ENCODE results near the gene CFAP92.

The CFAP92 gene

DNA sequence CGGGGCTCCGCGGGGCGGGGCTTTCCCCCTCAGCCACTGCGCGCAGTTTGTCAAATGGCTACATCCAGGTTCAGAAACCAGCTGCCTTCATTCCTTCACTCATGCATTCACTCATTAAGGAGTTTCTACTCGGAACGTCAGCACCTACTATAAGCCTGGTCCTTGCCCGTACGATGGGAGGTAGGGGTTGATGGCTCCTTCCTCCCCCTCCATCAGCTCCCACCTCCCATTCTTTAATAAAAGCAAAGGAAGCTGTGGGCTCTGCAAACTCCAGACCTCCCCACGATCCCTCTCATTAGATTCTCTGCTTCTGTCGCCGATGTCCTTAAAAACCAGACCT, 267 bp upstream of the CFAP92 start:
- peak overlapping the region; percentile 81 for H3K4me3 Mint-ChIP-seq
- H3K27ac Mint-ChIP-seq: no peak overlapping the region
- peaks cover 3% of the 10 kb centered on the region for H3K36me3 Mint-ChIP-seq
- H3K27me3 Mint-ChIP-seq: no peaks in the 10 kb centered on the region
- H3K4me1 Mint-ChIP-seq (ENCODE audit: low read depth): peaks cover 40% of the 10 kb centered on the region
- no peaks in the 10 kb centered on the region for H3K9me3 Mint-ChIP-seq (ENCODE audit: low read depth)

DNA sequence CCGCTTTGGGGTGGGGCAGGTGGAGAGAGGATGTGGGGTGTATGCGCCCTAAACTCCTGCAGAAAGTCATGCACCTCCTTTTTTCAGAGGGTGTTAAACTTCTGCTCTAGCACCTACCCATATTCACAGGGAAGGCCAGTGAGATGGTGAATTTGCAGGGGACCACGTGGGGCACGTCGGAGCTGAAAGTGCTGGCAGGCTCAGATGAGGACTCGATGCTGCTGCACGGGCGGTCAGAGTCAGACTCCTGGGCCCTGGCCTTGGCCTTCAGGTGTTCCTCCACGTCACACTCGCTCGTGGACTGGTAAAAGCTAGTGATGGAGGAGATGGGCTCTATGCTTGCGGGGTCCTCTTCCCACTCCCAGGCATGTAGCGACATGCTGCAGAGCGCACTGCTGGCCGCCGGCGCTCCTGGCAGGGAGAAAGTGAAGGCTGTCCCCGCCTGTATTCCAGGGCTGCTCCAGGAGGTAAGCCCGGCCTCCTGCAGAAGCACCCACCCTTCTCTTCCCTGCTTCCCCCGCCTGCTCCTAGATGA, 883 bp downstream of the CFAP92 start:
- H3K4me3 Mint-ChIP-seq: peak overlapping the region; percentile 62
- peaks cover 3% of the 10 kb centered on the region for H3K36me3 Mint-ChIP-seq
- H3K4me1 Mint-ChIP-seq (ENCODE audit: low read depth): peaks cover 29% of the 10 kb centered on the region
- no peaks in the 10 kb centered on the region for H3K9me3 Mint-ChIP-seq (ENCODE audit: low read depth)
- H3K27me3 Mint-ChIP-seq: no peaks in the 10 kb centered on the region
- no peak overlapping the region for H3K27ac Mint-ChIP-seq

DNA sequence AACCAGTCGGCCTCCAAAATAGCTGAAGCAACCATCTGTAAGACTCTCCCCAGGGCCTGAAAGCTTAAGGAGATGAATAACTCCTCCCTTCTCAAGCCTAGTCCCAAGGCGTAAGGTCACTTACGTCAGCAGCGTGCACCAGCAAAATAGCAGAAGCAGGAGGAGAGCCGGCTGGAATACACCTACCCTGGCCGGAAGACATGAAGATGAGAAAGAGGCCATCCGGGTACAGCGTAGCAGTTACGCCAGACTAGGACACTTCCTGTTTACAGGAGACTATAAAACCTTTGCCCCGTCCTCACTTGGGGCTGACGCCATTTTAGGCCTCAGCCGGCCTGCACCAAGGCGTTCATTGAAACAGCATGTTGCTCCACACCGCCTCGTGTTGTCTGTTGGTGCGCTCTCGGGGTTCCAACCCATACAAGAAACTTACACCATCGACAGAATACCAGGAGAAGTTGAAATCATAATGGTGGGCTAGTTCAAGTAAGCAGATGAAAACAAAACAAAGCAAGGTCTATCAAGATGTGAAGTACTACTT, 2.5 kb downstream of the CFAP92 start:
- Mint-ChIP-seq H3K27ac (no peak overlapping the region), H3K36me3 (no peaks in the 10 kb centered on the region), H3K27me3 (no peaks in the 10 kb centered on the region), H3K4me3 (no peak overlapping the region), H3K9me3 (ENCODE audit: low read depth) (no peaks in the 10 kb centered on the region), H3K4me1 (ENCODE audit: low read depth) (peaks cover 29% of the 10 kb centered on the region)

DNA sequence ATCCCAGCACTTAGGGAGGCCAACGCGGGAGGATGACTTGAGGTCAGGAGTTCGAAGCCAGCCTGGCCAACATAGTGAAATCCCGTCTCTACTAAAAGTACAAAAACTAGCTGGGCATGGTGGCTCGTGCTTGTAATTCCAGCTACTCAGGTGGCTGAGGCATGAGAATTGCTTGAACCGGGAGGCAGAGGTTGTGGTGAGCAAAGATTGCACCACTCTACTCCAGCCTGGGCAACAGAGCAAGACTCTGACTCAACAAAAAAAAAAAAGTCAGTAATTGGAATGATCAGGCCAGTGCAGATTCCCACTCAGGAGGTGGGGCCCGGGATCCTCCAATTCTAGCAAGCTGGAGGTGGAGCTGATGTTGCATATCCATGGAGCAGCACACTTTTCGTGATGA, 5.6 kb downstream of the CFAP92 start:
- Mint-ChIP-seq H3K9me3 (ENCODE audit: low read depth) (no peaks in the 10 kb centered on the region), H3K27ac (no peak overlapping the region), H3K36me3 (no peaks in the 10 kb centered on the region), H3K4me3 (no peak overlapping the region), H3K4me1 (ENCODE audit: low read depth) (peaks cover 2% of the 10 kb centered on the region), H3K27me3 (no peaks in the 10 kb centered on the region)

DNA sequence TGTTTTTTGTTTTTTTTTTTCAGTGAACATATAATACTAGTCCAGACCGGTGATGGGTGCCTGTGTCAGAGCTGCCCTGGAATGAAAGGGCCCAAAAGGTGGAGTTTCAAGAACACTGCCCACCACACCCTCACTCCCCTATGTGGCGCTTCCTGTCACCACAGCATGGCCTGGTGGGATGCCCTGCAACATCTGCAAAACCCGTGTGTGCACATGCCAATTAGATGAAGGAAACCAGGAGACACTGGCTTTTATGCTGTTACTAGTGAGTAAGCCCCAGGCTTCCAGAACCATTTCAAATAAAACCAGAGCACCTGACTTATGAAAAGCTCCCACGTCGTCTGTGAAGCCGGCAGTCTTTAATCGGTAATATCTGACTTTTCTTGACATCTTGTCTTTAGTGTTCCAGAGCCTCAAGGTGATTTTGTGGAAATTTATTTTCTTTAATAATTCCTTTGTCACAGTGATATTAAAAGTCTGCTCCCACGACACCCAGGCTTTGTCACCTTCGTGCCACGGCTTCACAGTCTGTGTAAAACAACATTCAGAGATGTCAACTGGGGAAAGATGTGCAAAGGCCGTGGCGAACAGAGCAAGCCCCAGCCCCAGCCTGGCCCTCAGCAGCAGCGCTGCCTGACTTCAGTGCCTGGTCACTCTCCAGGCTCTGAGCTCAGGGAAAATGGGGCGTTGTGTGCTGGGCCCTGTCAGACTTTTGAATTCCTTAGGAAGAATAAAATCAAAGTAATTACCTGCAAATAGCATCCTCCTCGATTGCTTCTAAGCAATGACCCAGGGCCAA, 6.4 kb downstream of the CFAP92 start:
- Mint-ChIP-seq H3K27me3 (no peaks in the 10 kb centered on the region), H3K4me3 (no peak overlapping the region), H3K36me3 (no peaks in the 10 kb centered on the region), H3K9me3 (ENCODE audit: low read depth) (no peaks in the 10 kb centered on the region), H3K27ac (no peak overlapping the region), H3K4me1 (ENCODE audit: low read depth) (no peaks in the 10 kb centered on the region)

DNA sequence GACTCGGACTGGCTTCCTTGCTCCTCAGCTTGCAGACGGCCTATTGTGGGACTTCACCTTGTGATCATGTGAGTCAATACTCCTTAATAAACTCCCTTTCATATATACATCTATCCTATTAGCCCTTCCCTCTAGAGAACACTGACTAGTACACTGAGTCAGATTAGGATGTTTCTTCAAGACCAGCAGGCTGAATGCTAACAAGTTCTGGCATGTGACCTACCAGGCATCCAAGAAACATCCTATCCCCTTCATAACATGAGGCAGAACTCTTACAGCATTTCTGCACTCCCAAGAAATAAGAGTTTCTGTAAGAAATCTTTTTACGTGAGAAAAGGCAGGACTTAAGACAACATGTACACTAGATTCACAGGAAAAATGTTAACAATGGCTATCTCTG, 9.3 kb downstream of the CFAP92 start:
- Mint-ChIP-seq H3K4me1 (ENCODE audit: low read depth) (no peaks in the 10 kb centered on the region), H3K27ac (no peak overlapping the region), H3K36me3 (no peaks in the 10 kb centered on the region), H3K4me3 (no peak overlapping the region), H3K27me3 (no peaks in the 10 kb centered on the region), H3K9me3 (ENCODE audit: low read depth) (no peaks in the 10 kb centered on the region)

DNA sequence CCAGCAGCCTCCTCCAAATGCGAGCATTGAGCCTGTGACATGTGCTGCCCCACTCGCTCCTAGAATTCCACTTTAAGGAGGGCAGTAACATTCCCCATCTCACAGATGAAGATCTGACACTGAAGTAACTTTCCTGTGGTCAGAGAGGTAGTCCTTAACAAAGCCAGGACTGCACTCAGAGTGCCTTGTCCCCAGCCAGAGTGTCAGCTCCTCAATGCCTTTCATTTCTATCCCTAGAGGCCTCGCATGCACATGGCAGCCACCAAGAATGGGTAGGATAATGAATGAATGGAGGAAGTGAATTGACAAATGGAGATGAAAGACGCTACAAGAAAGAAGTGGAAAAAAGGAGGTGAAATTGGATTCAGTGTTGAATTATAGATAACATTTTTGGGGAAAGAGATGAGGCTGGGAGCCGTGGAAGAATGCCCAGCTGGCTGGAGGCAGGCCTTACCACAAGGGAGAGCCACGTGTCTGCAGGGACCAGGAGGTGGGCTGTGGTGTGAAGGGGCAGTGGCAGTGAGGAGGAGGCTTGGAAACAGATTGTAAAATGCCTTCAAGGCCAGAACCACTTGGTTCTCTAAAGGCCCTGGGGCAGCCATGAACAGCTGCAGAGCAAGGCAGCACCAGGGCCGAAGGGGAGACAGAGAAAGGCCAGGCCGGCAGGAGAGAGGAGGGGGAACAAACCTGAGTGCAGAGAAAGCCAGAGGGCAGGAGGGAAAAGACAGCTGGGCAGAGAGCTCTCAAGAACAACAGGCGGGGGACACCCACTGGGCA, 10.4 kb downstream of the CFAP92 start:
- H3K4me3 Mint-ChIP-seq: no peak overlapping the region
- no peaks in the 10 kb centered on the region for H3K27me3 Mint-ChIP-seq
- H3K4me1 Mint-ChIP-seq (ENCODE audit: low read depth): no peaks in the 10 kb centered on the region
- no peaks in the 10 kb centered on the region for H3K9me3 Mint-ChIP-seq (ENCODE audit: low read depth)
- H3K36me3 Mint-ChIP-seq: no peaks in the 10 kb centered on the region
- no peak overlapping the region for H3K27ac Mint-ChIP-seq

DNA sequence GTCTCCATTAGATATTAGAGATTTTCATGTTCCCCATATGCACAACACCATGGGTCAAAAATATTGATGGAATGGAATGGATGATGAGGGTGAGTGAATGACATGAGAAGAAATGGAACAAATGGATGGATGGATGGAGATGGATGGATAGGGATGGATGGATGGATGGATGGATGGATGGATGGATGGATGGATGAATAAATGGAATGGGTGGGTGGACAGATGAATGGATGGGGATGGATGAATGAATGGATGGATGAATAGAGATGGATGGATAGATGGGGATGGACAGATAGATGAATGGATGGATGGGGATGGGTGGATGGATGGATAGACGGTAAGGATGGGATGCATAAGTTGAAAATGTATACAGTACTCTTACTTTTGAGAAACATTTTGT, 18.6 kb downstream of the CFAP92 start:
- no peaks in the 10 kb centered on the region for H3K27me3 Mint-ChIP-seq
- H3K36me3 Mint-ChIP-seq: no peaks in the 10 kb centered on the region
- H3K4me1 Mint-ChIP-seq (ENCODE audit: low read depth): peaks cover 4% of the 10 kb centered on the region
- H3K9me3 Mint-ChIP-seq (ENCODE audit: low read depth): no peaks in the 10 kb centered on the region
- no peak overlapping the region for H3K4me3 Mint-ChIP-seq
- no peak overlapping the region for H3K27ac Mint-ChIP-seq

DNA sequence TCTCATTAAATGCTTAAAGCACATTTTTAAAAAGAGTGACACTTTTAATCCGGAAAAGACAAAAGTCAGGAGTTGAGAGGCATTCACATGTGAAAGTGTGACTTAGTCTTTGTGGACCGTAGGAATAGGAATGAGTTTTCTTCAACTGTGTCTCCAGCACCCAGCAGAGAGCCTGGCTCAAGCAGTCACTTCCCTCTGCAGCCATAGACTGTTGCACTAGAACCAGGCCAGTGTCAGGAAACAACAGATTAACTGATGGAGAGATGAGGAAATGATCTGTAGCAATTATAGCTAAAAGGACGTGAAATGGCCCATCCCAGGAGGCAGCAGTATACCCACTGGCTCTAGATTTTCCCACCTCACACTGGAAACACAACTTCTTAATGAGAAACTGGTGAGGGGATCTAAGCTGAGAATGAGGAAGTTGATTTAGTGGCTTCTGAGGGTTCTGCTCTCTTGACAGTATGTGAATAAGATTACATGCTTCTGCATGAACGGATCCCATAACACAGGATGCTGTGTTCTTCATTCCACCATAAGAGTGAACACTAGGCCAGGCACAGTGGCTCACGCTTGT, 19.8 kb downstream of the CFAP92 start:
- H3K36me3 Mint-ChIP-seq: no peaks in the 10 kb centered on the region
- H3K27me3 Mint-ChIP-seq: no peaks in the 10 kb centered on the region
- H3K9me3 Mint-ChIP-seq (ENCODE audit: low read depth): no peaks in the 10 kb centered on the region
- H3K27ac Mint-ChIP-seq: no peak overlapping the region
- peaks cover 7% of the 10 kb centered on the region for H3K4me1 Mint-ChIP-seq (ENCODE audit: low read depth)
- H3K4me3 Mint-ChIP-seq: no peak overlapping the region

DNA sequence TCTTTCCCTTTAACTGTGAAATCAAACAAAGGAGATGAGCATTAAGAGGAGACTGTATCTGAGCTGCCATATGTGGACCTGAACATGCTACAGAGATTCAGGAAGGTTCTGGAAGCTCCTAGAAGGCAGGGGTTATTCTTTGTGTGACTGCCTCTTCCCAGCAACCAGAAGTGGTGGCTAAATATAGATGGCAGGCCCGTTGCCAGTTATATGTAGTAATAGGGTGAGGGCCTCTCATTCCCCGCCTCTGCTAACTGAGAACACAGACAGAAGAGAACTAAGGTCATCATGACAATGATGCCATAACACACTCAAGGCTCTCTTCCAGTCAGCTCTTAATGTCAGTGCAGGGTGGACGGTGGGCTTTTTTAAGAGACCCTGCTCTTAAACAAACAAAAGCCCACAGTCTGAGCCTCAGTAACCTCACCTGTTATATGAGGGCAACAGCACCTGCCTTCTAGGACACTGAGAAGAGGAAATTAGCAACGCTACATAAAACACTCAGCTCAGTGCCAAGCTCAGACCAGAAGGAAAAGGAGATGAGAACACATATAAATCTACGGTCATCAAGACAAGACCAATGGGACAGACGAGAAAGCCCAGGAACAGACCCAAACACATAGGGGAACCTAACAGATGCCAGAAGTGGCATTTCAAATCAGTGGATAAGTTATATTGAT, 22.3 kb downstream of the CFAP92 start:
- Mint-ChIP-seq H3K27ac (no peak overlapping the region), H3K36me3 (no peaks in the 10 kb centered on the region), H3K27me3 (no peaks in the 10 kb centered on the region), H3K4me3 (no peak overlapping the region), H3K9me3 (ENCODE audit: low read depth) (no peaks in the 10 kb centered on the region), H3K4me1 (ENCODE audit: low read depth) (peaks cover 7% of the 10 kb centered on the region)

DNA sequence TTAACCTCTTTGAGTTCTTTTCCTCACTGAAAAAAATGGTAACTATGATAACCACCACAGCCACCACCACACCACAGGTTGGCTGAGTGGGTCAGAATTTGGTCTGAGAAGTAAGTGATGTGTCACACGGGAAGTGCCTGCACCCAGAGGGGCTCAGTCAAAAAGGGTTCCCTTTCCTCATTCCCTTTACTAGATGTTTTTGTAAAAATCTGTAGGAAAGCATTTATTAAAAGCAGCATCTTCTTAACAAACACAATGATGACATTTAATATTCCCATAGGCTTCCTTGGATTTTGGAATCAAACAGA, 23.2 kb downstream of the CFAP92 start:
- Mint-ChIP-seq H3K4me1 (ENCODE audit: low read depth) (peaks cover 7% of the 10 kb centered on the region), H3K27ac (no peak overlapping the region), H3K36me3 (no peaks in the 10 kb centered on the region), H3K27me3 (no peaks in the 10 kb centered on the region), H3K4me3 (no peak overlapping the region), H3K9me3 (ENCODE audit: low read depth) (no peaks in the 10 kb centered on the region)

DNA sequence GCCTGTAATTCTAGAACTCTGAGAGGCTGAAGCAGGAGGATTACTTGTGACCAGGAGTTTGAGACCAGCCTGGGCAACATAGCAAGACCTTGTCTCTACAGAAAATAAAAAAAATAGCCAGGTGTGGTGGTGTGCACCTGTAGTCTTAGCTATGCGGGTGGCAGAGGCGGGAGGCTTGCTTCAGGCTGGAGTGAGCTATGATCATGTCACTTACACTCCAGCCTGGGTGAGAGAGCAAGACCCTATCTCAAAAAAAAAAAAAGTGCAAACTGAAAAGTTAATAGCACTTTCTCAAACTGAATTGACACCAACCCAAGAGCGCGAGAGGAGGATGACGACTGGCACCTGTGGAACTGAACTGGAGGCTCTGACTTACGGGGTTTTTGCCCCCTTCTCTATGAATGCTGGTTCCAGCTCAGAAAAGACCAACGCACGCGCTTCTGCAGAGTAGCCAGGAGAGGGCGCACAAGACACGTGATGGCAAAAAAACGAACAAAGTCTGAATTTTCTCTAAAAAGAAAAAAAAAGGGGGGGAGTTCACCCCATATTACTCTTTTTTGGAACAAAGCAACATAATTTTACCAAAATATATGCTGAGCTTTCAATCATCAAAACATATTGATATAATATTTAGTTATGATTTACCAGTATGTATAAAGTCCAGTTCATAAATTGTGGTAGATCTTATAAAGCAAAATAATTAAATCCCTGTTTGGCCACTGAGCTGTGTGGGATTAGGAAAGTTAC, 23.7 kb downstream of the CFAP92 start:
- Mint-ChIP-seq H3K36me3 (no peaks in the 10 kb centered on the region), H3K9me3 (ENCODE audit: low read depth) (no peaks in the 10 kb centered on the region), H3K27me3 (no peaks in the 10 kb centered on the region), H3K27ac (no peak overlapping the region), H3K4me3 (no peak overlapping the region), H3K4me1 (ENCODE audit: low read depth) (peaks cover 7% of the 10 kb centered on the region)

DNA sequence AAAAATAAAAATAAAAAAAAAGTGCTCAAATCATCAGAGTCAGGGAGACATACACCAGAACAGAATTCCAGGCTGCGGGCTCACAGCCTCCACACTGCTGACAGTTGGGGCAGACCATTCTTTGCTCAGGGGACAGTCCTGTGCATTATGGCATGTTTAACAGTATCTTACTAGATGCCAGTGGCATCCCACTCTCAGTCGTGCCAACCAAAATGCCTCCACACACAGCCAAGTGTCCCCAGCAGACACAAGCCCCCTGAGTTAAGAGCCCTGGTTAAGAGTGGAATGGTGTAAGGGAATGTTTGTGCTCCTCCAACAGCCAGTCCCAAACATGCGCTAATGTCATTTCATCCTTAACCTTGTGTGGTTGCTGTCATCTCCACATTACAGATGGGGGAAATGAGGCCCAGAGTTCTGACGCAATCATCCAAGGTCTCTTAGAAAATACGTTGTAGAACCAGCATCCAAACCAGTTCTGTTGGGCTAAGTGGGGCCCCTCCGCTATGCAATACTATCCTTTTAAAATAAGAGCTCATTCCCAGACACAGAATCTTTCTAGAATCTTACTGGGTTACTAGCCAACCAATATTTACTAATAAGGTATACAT, 26.0 kb downstream of the CFAP92 start:
- no peaks in the 10 kb centered on the region for H3K9me3 Mint-ChIP-seq (ENCODE audit: low read depth)
- H3K4me3 Mint-ChIP-seq: no peak overlapping the region
- no peaks in the 10 kb centered on the region for H3K27me3 Mint-ChIP-seq
- no peak overlapping the region for H3K27ac Mint-ChIP-seq
- peaks cover 7% of the 10 kb centered on the region for H3K4me1 Mint-ChIP-seq (ENCODE audit: low read depth)
- no peaks in the 10 kb centered on the region for H3K36me3 Mint-ChIP-seq

DNA sequence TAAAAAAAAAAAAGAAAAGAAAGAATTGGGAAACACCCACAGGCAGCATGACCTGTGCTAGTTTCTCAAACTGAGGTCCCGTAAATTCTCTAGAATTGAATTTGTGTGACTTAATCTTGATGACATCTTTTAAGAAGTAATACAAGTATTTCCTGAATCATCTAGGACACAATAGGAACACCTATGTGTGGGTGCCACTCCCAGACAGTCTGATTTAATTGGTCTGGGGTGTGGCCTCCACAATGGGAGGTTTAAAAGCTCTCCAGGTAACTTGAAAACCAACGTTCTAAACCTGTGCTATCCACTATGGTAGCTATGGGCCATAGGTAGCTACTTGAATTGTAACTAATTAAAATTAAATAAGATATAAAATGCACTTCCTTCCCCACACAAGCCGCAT, 28.1 kb downstream of the CFAP92 start:
- Mint-ChIP-seq H3K9me3 (ENCODE audit: low read depth) (no peaks in the 10 kb centered on the region), H3K27me3 (no peaks in the 10 kb centered on the region), H3K36me3 (no peaks in the 10 kb centered on the region), H3K4me3 (no peak overlapping the region), H3K27ac (no peak overlapping the region), H3K4me1 (ENCODE audit: low read depth) (peaks cover 7% of the 10 kb centered on the region)
